ENCODE results near the gene EIF5B.
"Not testable (repeated sequence)": the region's sequence is repeated elsewhere in the genome, so short reads cannot be mapped to it uniquely, and the experiment has no call there.

EIF5B gene

DNA sequence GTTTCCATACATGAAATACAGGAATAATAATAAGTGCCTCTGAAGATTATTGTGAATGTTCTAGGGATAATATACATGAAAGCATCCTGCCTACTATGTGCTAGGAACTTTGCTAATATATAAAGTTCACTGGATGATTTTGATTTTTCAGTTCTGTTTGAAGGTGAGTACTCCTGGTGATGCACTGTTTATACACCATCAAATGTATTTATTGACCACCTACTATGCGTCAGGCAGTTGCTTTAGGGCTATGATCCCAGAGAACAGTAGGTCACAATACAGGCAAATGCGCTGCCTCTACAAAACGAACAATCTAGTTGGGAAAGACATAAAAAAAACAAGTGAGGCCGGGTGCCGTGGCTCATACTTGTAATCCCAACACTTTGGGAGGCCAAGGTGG is 11.8 kb upstream of the EIF5B start:
- H3K4me3 ChIP-seq (replicated peaks; ENCODE audit: low read depth, low read length): no peak overlapping the region
- TF ChIP-seq, protein P1, sequence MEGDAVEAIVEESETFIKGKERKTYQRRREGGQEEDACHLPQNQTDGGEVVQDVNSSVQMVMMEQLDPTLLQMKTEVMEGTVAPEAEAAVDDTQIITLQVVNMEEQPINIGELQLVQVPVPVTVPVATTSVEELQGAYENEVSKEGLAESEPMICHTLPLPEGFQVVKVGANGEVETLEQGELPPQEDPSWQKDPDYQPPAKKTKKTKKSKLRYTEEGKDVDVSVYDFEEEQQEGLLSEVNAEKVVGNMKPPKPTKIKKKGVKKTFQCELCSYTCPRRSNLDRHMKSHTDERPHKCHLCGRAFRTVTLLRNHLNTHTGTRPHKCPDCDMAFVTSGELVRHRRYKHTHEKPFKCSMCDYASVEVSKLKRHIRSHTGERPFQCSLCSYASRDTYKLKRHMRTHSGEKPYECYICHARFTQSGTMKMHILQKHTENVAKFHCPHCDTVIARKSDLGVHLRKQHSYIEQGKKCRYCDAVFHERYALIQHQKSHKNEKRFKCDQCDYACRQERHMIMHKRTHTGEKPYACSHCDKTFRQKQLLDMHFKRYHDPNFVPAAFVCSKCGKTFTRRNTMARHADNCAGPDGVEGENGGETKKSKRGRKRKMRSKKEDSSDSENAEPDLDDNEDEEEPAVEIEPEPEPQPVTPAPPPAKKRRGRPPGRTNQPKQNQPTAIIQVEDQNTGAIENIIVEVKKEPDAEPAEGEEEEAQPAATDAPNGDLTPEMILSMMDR (IDR thresholded peaks at IDR 0.05; ENCODE audit: low read length, missing control alignments): no peak
- DNase-seq (ENCODE audit: low read depth): no peak

DNA sequence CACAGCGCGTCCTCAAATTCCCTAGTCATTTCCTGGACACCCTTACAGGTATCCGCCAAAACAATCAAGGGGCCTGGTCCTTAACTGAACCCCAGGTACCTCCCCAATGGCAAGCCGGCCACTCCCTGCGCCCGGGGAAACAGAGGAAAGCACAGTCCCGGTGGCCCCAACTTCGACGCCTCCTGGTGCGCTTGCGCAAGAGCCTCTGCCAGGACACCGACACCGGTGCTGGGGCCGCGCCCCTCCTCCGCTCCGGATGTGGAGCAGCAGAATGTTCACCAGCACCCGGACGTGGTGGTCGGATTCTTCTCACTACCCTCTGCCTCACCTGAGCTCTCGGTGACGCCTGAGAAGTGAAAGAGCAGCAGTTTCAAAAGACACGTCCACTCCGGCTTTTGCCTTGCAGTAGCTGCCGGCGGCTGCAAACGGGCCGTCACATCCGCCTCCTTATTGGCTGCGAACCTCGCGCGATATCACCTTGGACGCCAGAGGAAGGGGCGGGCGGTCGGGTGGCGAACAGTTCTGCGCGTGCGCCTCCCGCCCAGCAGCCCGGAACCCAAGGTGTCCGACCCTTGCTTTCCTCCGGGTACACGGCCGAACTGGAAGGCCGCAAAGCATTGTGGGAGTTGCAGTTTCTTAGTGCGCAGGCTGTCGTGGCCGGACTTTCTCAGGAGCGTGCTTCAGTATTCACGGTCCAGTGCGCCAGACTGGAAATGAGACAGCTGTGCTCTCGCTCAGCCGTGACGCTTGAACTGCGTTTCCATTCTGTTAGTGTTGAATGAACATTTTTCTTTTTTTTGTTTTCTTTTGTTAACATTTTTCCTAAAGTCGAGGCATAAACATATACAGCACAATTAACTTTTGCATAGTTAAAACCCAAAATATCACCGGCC is 1.0 kb upstream of the EIF5B start, which contains the start of gene TXNDC9:
Gene TXNDC9, minus strand, starts transcription at position 423 of the 893 bp plus-strand sequence. CDS start 3,123 bp downstream, outside the sequence.
- peak within 1 kb of the TSS; percentile 97 for H3K4me3 ChIP-seq (replicated peaks; ENCODE audit: low read depth, low read length)
- peak; percentile 100 for DNase-seq (ENCODE audit: low read depth)
- TF ChIP-seq, protein P1 (IDR thresholded peaks at IDR 0.05; ENCODE audit: low read length, missing control alignments): no peak

DNA sequence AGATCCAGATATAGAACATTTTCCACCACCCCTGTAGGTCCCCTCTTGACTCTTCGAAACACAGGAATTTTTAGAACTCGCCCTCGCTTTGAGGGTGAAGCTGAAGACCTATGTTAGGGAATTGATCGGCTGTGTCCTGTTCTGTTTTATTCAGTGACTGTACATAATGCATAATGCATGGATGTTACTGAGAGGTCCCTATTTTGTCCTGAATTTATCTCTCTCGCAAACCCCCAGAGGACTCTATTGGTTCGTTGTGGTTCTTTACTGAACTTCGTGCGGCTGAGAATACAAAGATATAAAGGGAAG is 431 bp upstream of the EIF5B start:
- DNase-seq (ENCODE audit: low read depth): no peak
- TF ChIP-seq, protein P1 (IDR thresholded peaks at IDR 0.05; ENCODE audit: low read length, missing control alignments): no peak
- H3K4me3 ChIP-seq (replicated peaks; ENCODE audit: low read depth, low read length): peak overlapping the region; percentile 97

DNA sequence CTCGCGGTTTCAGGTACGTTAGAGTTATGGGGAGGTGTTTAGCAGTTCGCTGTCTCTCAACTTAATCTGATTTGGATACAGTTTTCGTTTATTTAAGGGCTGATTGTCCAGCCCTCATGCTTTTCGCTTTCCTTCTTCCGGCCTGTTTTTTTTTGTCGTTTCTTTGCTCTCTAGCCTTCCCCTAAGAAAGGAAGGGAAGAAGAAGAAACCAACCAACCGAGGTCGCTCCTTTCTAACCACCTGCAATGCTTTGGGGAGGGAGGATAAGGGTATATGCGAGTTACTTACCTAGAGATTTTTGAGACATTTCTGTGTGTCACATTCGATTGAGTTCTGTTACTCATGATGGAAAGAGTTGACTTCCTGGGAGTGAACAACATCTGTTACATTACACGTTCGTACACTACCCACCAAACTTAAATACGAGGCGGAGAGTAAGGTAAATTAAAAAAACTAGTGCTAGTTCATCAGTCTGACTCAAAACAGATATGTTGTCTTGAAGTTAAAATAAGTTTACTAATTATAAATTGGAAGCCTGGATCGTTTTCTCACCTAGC is 918 bp downstream of the EIF5B start:
- peak overlapping the region; percentile 97 for H3K4me3 ChIP-seq (replicated peaks; ENCODE audit: low read depth, low read length)
- TF ChIP-seq, protein P1 (IDR thresholded peaks at IDR 0.05; ENCODE audit: low read length, missing control alignments): no peak
- peak; percentile 9 for DNase-seq (ENCODE audit: low read depth)

DNA sequence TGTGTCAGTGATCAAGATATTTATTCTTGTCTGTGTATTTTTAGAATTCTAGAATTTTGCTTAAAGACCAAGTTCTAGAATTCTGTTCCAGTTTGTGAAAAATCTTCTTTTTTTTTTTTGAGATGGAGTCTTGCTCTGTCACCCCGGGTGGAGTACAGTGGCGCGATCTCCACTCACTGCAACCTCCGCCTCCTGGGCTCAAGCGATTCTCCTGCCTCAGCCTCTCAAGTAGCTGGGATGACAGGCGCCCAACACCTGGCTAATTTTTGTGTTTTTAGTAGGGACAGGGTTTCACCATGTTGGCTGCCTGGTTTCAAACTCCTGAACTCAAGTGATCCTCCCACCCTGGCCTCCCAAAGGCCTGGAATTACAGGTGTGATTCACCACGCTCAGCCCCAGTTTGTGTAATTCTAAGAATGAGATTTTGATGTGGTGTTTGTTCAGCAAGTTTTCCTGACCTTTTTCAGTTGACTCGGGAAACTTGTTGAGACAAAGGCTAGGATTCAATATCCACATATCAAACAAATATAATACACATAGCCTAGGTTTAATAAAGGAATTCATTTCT is 3.6 kb downstream of the EIF5B start:
- H3K4me3 ChIP-seq (replicated peaks; ENCODE audit: low read depth, low read length): no peak overlapping the region
- no peak for DNase-seq (ENCODE audit: low read depth)
- TF ChIP-seq, protein P1 (IDR thresholded peaks at IDR 0.05; ENCODE audit: low read length, missing control alignments): no peak

DNA sequence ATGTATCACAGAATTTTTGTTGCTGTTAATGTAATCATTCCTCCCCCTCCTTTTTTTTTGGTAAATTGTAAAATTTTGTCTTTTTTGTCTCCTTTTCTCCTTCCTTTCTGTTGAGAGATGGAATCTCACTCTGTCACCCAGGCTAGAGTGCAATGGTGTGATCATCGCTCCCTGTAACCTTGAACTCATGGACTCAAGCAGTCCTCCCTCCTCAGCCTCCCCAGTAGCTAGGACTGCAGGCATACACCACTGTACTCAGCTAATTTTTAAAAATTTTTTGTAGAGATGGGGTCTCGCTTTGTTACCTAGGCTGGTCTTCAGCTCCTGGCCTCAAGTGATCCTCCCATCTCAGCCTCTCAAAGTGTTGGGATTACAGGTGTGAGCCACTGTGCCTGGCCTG is 5.3 kb downstream of the EIF5B start:
- no peak for DNase-seq (ENCODE audit: low read depth)
- TF ChIP-seq, protein P1 (IDR thresholded peaks at IDR 0.05; ENCODE audit: low read length, missing control alignments): no peak
- no peak overlapping the region for H3K4me3 ChIP-seq (replicated peaks; ENCODE audit: low read depth, low read length)

DNA sequence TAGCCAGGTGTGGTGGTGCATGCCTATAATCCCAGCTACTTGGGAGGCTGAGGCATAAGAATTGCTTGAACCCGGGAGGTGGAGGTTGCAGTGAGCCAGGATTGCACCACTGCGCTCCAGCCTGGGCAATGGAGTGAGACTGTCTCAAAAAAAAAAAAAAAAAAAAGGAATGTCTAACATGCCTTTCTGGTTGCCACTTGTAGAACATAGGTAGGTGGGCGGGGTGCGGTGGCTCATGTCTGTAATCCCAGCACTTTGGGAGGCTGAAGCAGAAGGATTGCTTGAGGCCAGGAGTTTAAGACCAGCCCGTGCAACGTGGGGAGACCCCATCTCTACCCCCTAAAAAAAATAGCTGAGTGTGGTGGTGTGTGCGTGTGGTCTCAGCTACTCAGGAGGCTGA is 8.3 kb downstream of the EIF5B start:
- not testable (repeated sequence) for H3K4me3 ChIP-seq (replicated peaks; ENCODE audit: low read depth, low read length); DNase-seq (ENCODE audit: low read depth)

Data from fibroblast of pulmonary artery (primary cell).